Heart left ventricle (tissue), 16 donors: ENCODE measurements around the gene DVL1. TPM values are rescaled to one million over a fixed set of nuclear protein-coding genes. Genes with fewer than 3 reads are reported as not detected.
"Not testable (repeated sequence)": the region's sequence is repeated elsewhere in the genome, so short reads cannot be mapped to it uniquely, and the experiment has no call there.

ENCODE experiments used
- ATAC-seq, 4 donors: fragments of 200-7000 bp; cut with Tn5 transposase; one replicate each; pipeline ENCODE4 v1.9.1; 2020 to 2022; ENCODE audit warnings: moderate library complexity in 4 of 4, mild to moderate bottlenecking in 3 of 4, moderate number of reproducible peaks in 1 of 4
- DNase-seq, 5 donors: peaks; one replicate each; pipeline ENCODE4 v3.0.0-alpha.2; 2020
- H3K27ac ChIP-seq, 12 donors: fragments of 200-600 bp; sonication (generic) in 4 of 12; one replicate each; pipeline versions ENCODE4 v1.5.0 to v1.8.0; 2016 to 2022; ENCODE audit warnings: mild to moderate bottlenecking in 2 of 12
- H3K27me3 ChIP-seq, 9 donors: fragments of 200-600 bp; sonication (generic) in 2 of 9; one replicate each; pipeline versions ENCODE4 v1.5.1 to v1.8.0; 2016 to 2022; ENCODE audit warnings: mild to moderate bottlenecking in 3 of 9
- H3K36me3 ChIP-seq, 9 donors: fragments of 200-600 bp; sonication (generic) in 2 of 9; one replicate each; pipeline versions ENCODE4 v1.5.0 to v1.8.0; 2018 to 2022; ENCODE audit warnings: mild to moderate bottlenecking in 2 of 9
- H3K4me1 ChIP-seq, 12 donors: fragments of 200-600 bp; sonication (generic) in 4 of 12; one replicate each; pipeline versions ENCODE4 v1.5.0 to v1.8.0; 2016 to 2022; ENCODE audit warnings: mild to moderate bottlenecking in 3 of 12
- H3K4me3 ChIP-seq, 12 donors: fragments of 200-600 bp; sonication (generic) in 4 of 12; one replicate each; pipeline versions ENCODE4 v1.5.0 to v1.8.0; 2017 to 2022; ENCODE audit warnings: mild to moderate bottlenecking in 9 of 12, moderate library complexity in 4 of 12
- H3K9me3 ChIP-seq, 12 donors: fragments of 200-600 bp; sonication (generic) in 4 of 12; one replicate each; pipeline versions ENCODE4 v1.5.0 to v1.8.0; 2016 to 2022; ENCODE audit warnings: mild to moderate bottlenecking in 1 of 12
- POLR2A ChIP-seq, 2 donors: fragments of 450-650 bp; IDR thresholded peaks; one replicate each; pipeline ENCODE4 v1.6.1; 2017; ENCODE audit warnings: antibody characterized with exemption in 2 of 2, mild to moderate bottlenecking in 2 of 2, moderate library complexity in 2 of 2
- WGBS, 4 donors: extraction: QIAGEN DNeasy Blood & Tissue Kit in 2 of 4; methylation state at CpG; one replicate each; pipeline versions ENCODE4 v1.1.5 to v1.1.7; 2013 to 2018; 5-methylcytosine and 5-hydroxymethylcytosine counted together
- intact Hi-C, 10 donors: fragments of 100-400 bp; cut with DNase I; formaldehyde crosslinking; loops; one replicate each; pipeline versions ENCODE4 v1.11.1 to v1.14.2; 2022
- polyA plus RNA-seq, 2 donors: library from polyadenylated mRNA; stranded (reverse); fragments of 200-250 nt; gene quantifications; one replicate each; pipeline ENCODE4 v1.2.3, GENCODE V29; 2013
- total RNA-seq, 9 donors: library from RNA; depleted of rRNA in 2 of 9; stranded (reverse); fragments of >200 nt in 2 of 9; fragmentation: NEBNext Ultra II Directional in 3 of 9; extraction: Animal tissue kit (Norgen Biotek cat#: 25700) in 3 of 9; gene quantifications; one replicate each; pipeline versions ENCODE4 v1.1.0 to v1.2.4, GENCODE V29; 2016 to 2023
- TF ChIP-seq, protein P1 (sequence below), 12 donors: fragments of 200-600 bp; sonication (generic) in 4 of 12; IDR thresholded peaks; one replicate each; pipeline versions ENCODE4 v1.5.0 to v1.8.0; 2018 to 2022; ENCODE audit warnings: antibody characterized with exemption in 12 of 12, mild to moderate bottlenecking in 5 of 12
- donor health status: ischemic (EF 13 %, LVEDD 7.1; RV severe dilation, severe dysfunction).
- donor health status: healthy with polysubstance abuse.
- donor health status: DM: no; HTN: yes; CAD: no.
- donor health status: DM: no; HTN: no; CAD: no.
- donor health status: ischemic (EF 25% LVEDD 6.9; RV normal size, moderate dysfunction).
- donor health status: ischemic (EF 25% LVEDD 5.7; RV mildly dilated, moderate dysfunction).
- donor health status: healthy.
- donor health status: DM: yes; HTN: yes; CAD: no.
- donor health status: ischemic (EF 35%, LVEDD 5.7; RV mildly dilated, moderate dysfunction).
- donor health status: nonischemic (EF 11% LVEDD 7.7; RV severe dilation, severe dysfunction).
- donor health status: DM: yes; HTN: yes; CAD: no.
- donor health status: PGD.
- donor health status: ischemic (EF 29% LVEDD 5.4; RV normal size, mild dysfunction).
- donor health status: nonischemic (EF 23%, LVEDD 6.1; RV moderate dilation, normal function).

The DVL1 gene
- total and polyA plus RNA-seq, 11 donors = 75.3 to 177 (median 87.1) TPM

- Histone ChIP-seq H3K27ac (no peak overlapping the region), H3K27me3 (no peaks in the 10 kb centered on the region), H3K4me1 (peaks cover 10 to 39% (median 29%) of the 10 kb centered on the region in 12 donors), H3K9me3 (no peaks in the 10 kb centered on the region), H3K36me3 (peaks cover 0 to 16% (median 9%) of the 10 kb centered on the region in 9 donors), H3K4me3 (no peak overlapping the region)
- TF ChIP-seq, protein P1, sequence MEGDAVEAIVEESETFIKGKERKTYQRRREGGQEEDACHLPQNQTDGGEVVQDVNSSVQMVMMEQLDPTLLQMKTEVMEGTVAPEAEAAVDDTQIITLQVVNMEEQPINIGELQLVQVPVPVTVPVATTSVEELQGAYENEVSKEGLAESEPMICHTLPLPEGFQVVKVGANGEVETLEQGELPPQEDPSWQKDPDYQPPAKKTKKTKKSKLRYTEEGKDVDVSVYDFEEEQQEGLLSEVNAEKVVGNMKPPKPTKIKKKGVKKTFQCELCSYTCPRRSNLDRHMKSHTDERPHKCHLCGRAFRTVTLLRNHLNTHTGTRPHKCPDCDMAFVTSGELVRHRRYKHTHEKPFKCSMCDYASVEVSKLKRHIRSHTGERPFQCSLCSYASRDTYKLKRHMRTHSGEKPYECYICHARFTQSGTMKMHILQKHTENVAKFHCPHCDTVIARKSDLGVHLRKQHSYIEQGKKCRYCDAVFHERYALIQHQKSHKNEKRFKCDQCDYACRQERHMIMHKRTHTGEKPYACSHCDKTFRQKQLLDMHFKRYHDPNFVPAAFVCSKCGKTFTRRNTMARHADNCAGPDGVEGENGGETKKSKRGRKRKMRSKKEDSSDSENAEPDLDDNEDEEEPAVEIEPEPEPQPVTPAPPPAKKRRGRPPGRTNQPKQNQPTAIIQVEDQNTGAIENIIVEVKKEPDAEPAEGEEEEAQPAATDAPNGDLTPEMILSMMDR (IDR thresholded peaks at IDR 0.05) = no peak
- no peak for TF ChIP-seq POLR2A (IDR thresholded peaks at IDR 0.05)
- intact Hi-C loops = loop anchor here in 5 of 10 donors (10.0 kb wide), 2 partner anchors 134 to 256 kb away; partner anchors contain the start of gene C1orf159 (in 1 of the 5)
- 78 to 88% (median 86%) methylated on average over 14 to 16 of the region's 16 CpGs for WGBS, 4 donors
- DNase-seq = no peak
- ATAC-seq = no peak
Observed at GRCh38 chr1:1370771-1371300, 21.6 kb upstream of the DVL1 start.

DNA sequence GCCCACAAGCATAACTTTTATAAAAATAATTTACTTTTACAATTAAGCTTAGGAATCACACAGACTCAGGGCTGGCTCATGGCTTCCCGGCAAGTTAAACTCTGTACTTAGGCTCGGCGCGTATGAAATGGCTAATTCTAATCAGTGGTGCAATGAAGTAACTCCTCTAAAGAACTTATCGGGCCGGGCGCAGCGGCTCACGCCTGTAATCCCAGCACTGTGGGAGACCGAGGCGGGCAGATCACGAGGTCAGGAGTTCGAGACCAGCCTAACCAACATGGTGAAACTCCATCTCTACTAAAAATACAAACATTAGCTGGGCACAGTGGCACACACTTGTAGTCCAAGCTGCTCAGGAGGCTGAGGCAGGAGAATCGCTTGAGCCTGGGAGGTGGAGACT is 20.9 kb upstream of the DVL1 start:
- 85 to 94% (median 90%) methylated on average over 14 of the region's 14 CpGs for WGBS, 4 donors
- Histone ChIP-seq H3K36me3 (peaks cover 0 to 16% (median 9%) of the 10 kb centered on the region in 9 donors), H3K4me1 (peaks cover 10 to 37% (median 27%) of the 10 kb centered on the region in 12 donors)
- not testable (repeated sequence) for DNase-seq, H3K9me3 ChIP-seq, H3K27me3 ChIP-seq, ATAC-seq, H3K4me3 ChIP-seq, H3K27ac ChIP-seq
- intact Hi-C loops = loop anchor here in 5 of 10 donors (10.0 kb wide), 2 partner anchors 135 to 255 kb away; partner anchors contain the start of gene C1orf159 (in 1 of the 5)

GRCh38 chr1:1367315-1367714 is 18.1 kb upstream of the DVL1 start:
- H3K27me3 ChIP-seq = no peaks in the 10 kb centered on the region
- WGBS, 4 donors = 93 to 97% (median 95%) methylated on average over 5 of the region's 5 CpGs

GRCh38 chr1:1366699-1367066 is 17.5 kb upstream of the DVL1 start:
- no peaks in the 10 kb centered on the region for H3K27me3 ChIP-seq
- no peak overlapping the region for H3K27ac ChIP-seq
- intact Hi-C loops = loop anchor here in 1 of 10 donors (10.0 kb wide), 1 partner anchor 332 kb away; no protein-coding TSS in a partner anchor
- no peaks in the 10 kb centered on the region for H3K36me3 ChIP-seq
- 82 to 95% (median 92%) methylated on average over 2 to 3 of the region's 3 CpGs for WGBS, 4 donors
- TF ChIP-seq POLR2A (IDR thresholded peaks at IDR 0.05) = no peak
- TF ChIP-seq, protein P1 (IDR thresholded peaks at IDR 0.05) = no peak
- DNase-seq (no peak), ATAC-seq (no peak)
- no peaks in the 10 kb centered on the region for H3K9me3 ChIP-seq
- H3K4me1 ChIP-seq = peaks cover 0 to 9% (median 3%) of the 10 kb centered on the region in 12 donors
- H3K4me3 ChIP-seq = no peak overlapping the region

More at GRCh38 chr1:1367315-1367714, 18.1 kb upstream of the DVL1 start:
- ATAC-seq (no peak), DNase-seq (no peak)
- no peak overlapping the region for H3K27ac ChIP-seq
- H3K36me3 ChIP-seq = no peaks in the 10 kb centered on the region
- TF ChIP-seq, protein P1 (IDR thresholded peaks at IDR 0.05) = no peak
- no peak for TF ChIP-seq POLR2A (IDR thresholded peaks at IDR 0.05)
- peaks cover 0 to 15% (median 9%) of the 10 kb centered on the region in 12 donors for H3K4me1 ChIP-seq
- no peaks in the 10 kb centered on the region for H3K9me3 ChIP-seq
- intact Hi-C loops = loop anchor here in 1 of 10 donors (10.0 kb wide), 1 partner anchor 333 kb away; no protein-coding TSS in a partner anchor
- H3K4me3 ChIP-seq = no peak overlapping the region
